H1 (cell line): ENCODE results near the gene FAM111A. TPM values are rescaled to one million over a fixed set of nuclear protein-coding genes. Genes with fewer than 3 reads are reported as not detected.

Source experiments
- CTCF ChIA-PET: fragments of 300-600 bp; sonication (Branson Sonifier 250); formaldehyde crosslinking; loops from one replicate; lab custom pipeline; 2021; ENCODE audit not compliant: partially characterized antibody; lab: Charles Lee
- POLR2A ChIA-PET: fragments of 300-600 bp; sonication (Branson Sonifier 250); formaldehyde crosslinking; loops from one replicate; lab custom pipeline; 2021; ENCODE audit warnings: inconsistent platforms; ENCODE audit not compliant: partially characterized antibody; lab: Charles Lee
- DNase-seq, 2 experiments: peaks; one replicate each; pipeline versions ENCODE4 v3.0.0 to v3.0.0-alpha.2; 2010 to 2022; ENCODE audit warnings: low spot score in 2 of 2, low read depth in 1 of 2, mixed read lengths in 1 of 2
- FAIRE-seq: peaks from 2 replicates; lab custom pipeline; 2011; peaks lifted over from hg19 to GRCh38; lab: Jason Lieb, UNC
- H2AFZ ChIP-seq: 2 replicates; pipeline ENCODE4 v1.8.1; 2012; ENCODE audit warnings: low read length, inconsistent platforms
- H2AK5ac ChIP-seq: 2 replicates; pipeline ENCODE4 v1.6.1; 2013; ENCODE audit warnings: low read depth, low read length
- H2BK120ac ChIP-seq: replicated peaks from 2 replicates; pipeline ENCODE3; 2013; ENCODE audit warnings: low read depth, low read length, inconsistent platforms
- H2BK12ac ChIP-seq: 2 replicates; pipeline ENCODE4 v1.6.1; 2013; ENCODE audit warnings: low read depth, low read length
- H2BK15ac ChIP-seq: 2 replicates; pipeline ENCODE4 v1.6.1; 2013; ENCODE audit warnings: low read length
- H2BK20ac ChIP-seq: 2 replicates; pipeline ENCODE4 v1.6.1; 2013; ENCODE audit warnings: low read length
- H2BK5ac ChIP-seq: 2 replicates; pipeline ENCODE4 v1.6.1; 2013; ENCODE audit warnings: low read depth, low read length
- H3K14ac ChIP-seq: 2 replicates; pipeline ENCODE4 v1.6.1; 2013; ENCODE audit warnings: inconsistent platforms; ENCODE audit not compliant: insufficient read length
- H3K18ac ChIP-seq: 2 replicates; pipeline ENCODE4 v1.6.1; 2013; ENCODE audit warnings: low read length; ENCODE audit errors: extremely low read depth
- H3K23ac ChIP-seq: 2 replicates; pipeline ENCODE4 v1.6.1; 2013; ENCODE audit warnings: inconsistent platforms; ENCODE audit not compliant: insufficient read length
- H3K23me2 ChIP-seq: 2 replicates; pipeline ENCODE4 v1.6.1; 2013; ENCODE audit warnings: low read depth, low read length
- H3K27ac ChIP-seq: 2 replicates; pipeline ENCODE4 v1.6.1; 2011; ENCODE audit warnings: low read depth, low read length, inconsistent platforms
- H3K27me3 ChIP-seq, 4 experiments: replicated peaks in 1 of 4; 1 replicate in 1 of 4; 2 replicates in 3 of 4; pipeline versions ENCODE4 v1.6.1 to v1.8.1; 2011 to 2013; ENCODE audit warnings: low read length in 3 of 4, mild to moderate bottlenecking in 3 of 4, inconsistent platforms in 2 of 4, mixed read lengths in 2 of 4, moderate library complexity in 1 of 4; ENCODE audit not compliant: control insufficient read depth in 3 of 4, insufficient read depth in 3 of 4; ENCODE audit errors: extremely low read depth in 1 of 4
- H3K36me3 ChIP-seq, 4 experiments: 2 replicates each; pipeline versions ENCODE4 v1.6.1 to v1.8.1; 2011 to 2013; ENCODE audit warnings: mild to moderate bottlenecking in 4 of 4, low read length in 3 of 4, moderate library complexity in 2 of 4, control low read depth in 1 of 4, inconsistent platforms in 1 of 4; ENCODE audit not compliant: insufficient read depth in 4 of 4, control insufficient read depth in 2 of 4
- H3K4ac ChIP-seq: replicated peaks from 2 replicates; pipeline ENCODE3; 2013; ENCODE audit warnings: low read length, low read depth, mixed read lengths, inconsistent platforms; ENCODE audit not compliant: insufficient read length
- H3K4me1 ChIP-seq, 4 experiments: replicated peaks in 1 of 4; 1 replicate in 1 of 4; 2 replicates in 3 of 4; pipeline versions ENCODE4 v1.6.1 to v1.8.1; 2011 to 2013; ENCODE audit warnings: low read length in 3 of 4, inconsistent platforms in 2 of 4, mixed read lengths in 1 of 4; ENCODE audit not compliant: insufficient read depth in 4 of 4, control insufficient read depth in 3 of 4
- H3K4me2 ChIP-seq, 2 experiments: 2 replicates each; pipeline versions ENCODE4 v1.6.1 to v1.8.1; 2011 to 2013; ENCODE audit warnings: low read depth in 2 of 2, low read length in 2 of 2, control low read depth in 1 of 2, inconsistent platforms in 1 of 2, mild to moderate bottlenecking in 1 of 2; ENCODE audit not compliant: insufficient read depth in 1 of 2
- H3K4me3 ChIP-seq, 4 experiments: fragments of 200-600, 300-600 bp in 1 of 4; sonication (generic), shearing (Covaris generic), sonication (Bioruptor Twin) in 1 of 4; 2 replicates each; pipeline versions ENCODE4 v1.5.1 to v1.8.1; 2011 to 2016; ENCODE audit warnings: low read length in 4 of 4, low read depth in 3 of 4, control low read depth in 2 of 4, inconsistent platforms in 2 of 4, mild to moderate bottlenecking in 2 of 4, mixed read lengths in 1 of 4, moderate library complexity in 1 of 4; ENCODE audit not compliant: insufficient read depth in 2 of 4; ENCODE audit errors: extremely low read depth in 1 of 4
- H3K56ac ChIP-seq: replicated peaks from 2 replicates; pipeline ENCODE3; 2013; ENCODE audit warnings: low read depth, mild to moderate bottlenecking, mixed read lengths, low read length, inconsistent platforms; ENCODE audit not compliant: insufficient read length
- H3K79me1 ChIP-seq: 2 replicates; pipeline ENCODE4 v1.6.1; 2013; ENCODE audit warnings: low read depth, low read length, control low read depth
- H3K79me2 ChIP-seq, 2 experiments: 2 replicates each; pipeline versions ENCODE4 v1.6.1 to v1.8.1; 2012 to 2013; ENCODE audit warnings: low read length in 2 of 2, mild to moderate bottlenecking in 2 of 2, inconsistent platforms in 1 of 2; ENCODE audit not compliant: insufficient read depth in 2 of 2, control insufficient read depth in 1 of 2
- H3K9ac ChIP-seq, 4 experiments: replicated peaks in 1 of 4; 1 replicate in 1 of 4; 2 replicates in 3 of 4; pipeline versions ENCODE4 v1.6.1 to v1.8.1; 2011 to 2013; ENCODE audit warnings: low read depth in 3 of 4, low read length in 3 of 4, control low read depth in 2 of 4, mild to moderate bottlenecking in 2 of 4, moderate library complexity in 2 of 4, inconsistent platforms in 1 of 4; ENCODE audit errors: extremely low read depth in 1 of 4
- H3K9me3 ChIP-seq, 2 experiments: 2 replicates each; pipeline versions ENCODE4 v1.6.1 to v1.8.1; 2012 to 2013; ENCODE audit warnings: mild to moderate bottlenecking in 2 of 2, moderate library complexity in 2 of 2, control low read depth in 1 of 2, inconsistent platforms in 1 of 2, low read depth in 1 of 2, low read length in 1 of 2, mixed read lengths in 1 of 2; ENCODE audit not compliant: insufficient read depth in 2 of 2
- H4K20me1 ChIP-seq, 2 experiments: replicated peaks in 1 of 2; 2 replicates each; pipeline versions ENCODE3 to v1.8.1; 2011 to 2013; ENCODE audit warnings: inconsistent platforms in 2 of 2, low read length in 2 of 2, mild to moderate bottlenecking in 1 of 2; ENCODE audit not compliant: insufficient read depth in 2 of 2, control insufficient read depth in 1 of 2
- H4K5ac ChIP-seq: 2 replicates; pipeline ENCODE4 v1.6.1; 2013; ENCODE audit warnings: low read length, low read depth, mixed read lengths, inconsistent platforms; ENCODE audit not compliant: insufficient read length
- H4K8ac ChIP-seq: 2 replicates; pipeline ENCODE4 v1.8.0; 2013; ENCODE audit warnings: mild to moderate bottlenecking, moderate library complexity, low read length, inconsistent platforms; ENCODE audit not compliant: insufficient read depth; ENCODE audit errors: extremely low read depth
- H4K91ac ChIP-seq: replicated peaks from 2 replicates; pipeline ENCODE3; 2013; ENCODE audit warnings: low read length, mixed read lengths, inconsistent platforms; ENCODE audit not compliant: insufficient read length
- ASH2L ChIP-seq: fragments of 200-600, 300-600 bp; sonication (generic); IDR thresholded peaks from one replicate; pipeline ENCODE4 v1.7.1; 2017; ENCODE audit warnings: low read length
- EP300 ChIP-seq, 2 experiments: IDR thresholded peaks; 1 replicate in 1 of 2; 2 replicates in 1 of 2; pipeline ENCODE4 v1.6.1; 2011 to 2012; ENCODE audit warnings: low read depth in 2 of 2, low read length in 2 of 2, mild to moderate bottlenecking in 2 of 2, borderline replicate concordance in 1 of 2, inconsistent platforms in 1 of 2, moderate library complexity in 1 of 2
- JUN ChIP-seq: IDR thresholded peaks from 2 replicates; pipeline ENCODE4 v1.6.1; 2011; ENCODE audit warnings: low read depth, mild to moderate bottlenecking, improper control_type of control experiment, low read length
- KDM4A ChIP-seq: IDR thresholded peaks from one replicate; pipeline ENCODE4 v1.7.1; 2012; ENCODE audit warnings: low read depth, mild to moderate bottlenecking, moderate library complexity, low read length, inconsistent platforms; ENCODE audit not compliant: severe bottlenecking
- RXRA ChIP-seq: IDR thresholded peaks from 2 replicates; pipeline ENCODE4 v1.6.1; 2011; ENCODE audit warnings: low read depth, mild to moderate bottlenecking, low read length, moderate library complexity; ENCODE audit not compliant: insufficient read depth
- SIRT6 ChIP-seq: IDR thresholded peaks from one replicate; pipeline ENCODE4 v1.7.1; 2012; ENCODE audit warnings: low read length, inconsistent platforms
- SP1 ChIP-seq: IDR thresholded peaks from 2 replicates; pipeline ENCODE4 v1.6.1; 2011; ENCODE audit warnings: low read depth, low read length
- SP4 ChIP-seq: IDR thresholded peaks from 2 replicates; pipeline ENCODE4 v1.6.1; 2012; ENCODE audit warnings: low read length, inconsistent platforms
- TCF12 ChIP-seq: IDR thresholded peaks from 2 replicates; pipeline ENCODE4 v1.6.1; 2011; ENCODE audit warnings: low read depth, mild to moderate bottlenecking, low read length
- WGBS, 2 experiments: shearing (Covaris generic) in 1 of 2; methylation state at CpG; one replicate each; pipeline versions ENCODE4 v1.1.6 to v1.1.7; 2013 to 2015; ENCODE audit warnings: low lambda C conversion rate in 2 of 2, mixed read lengths in 2 of 2, inconsistent platforms in 1 of 2, low coverage in 1 of 2, missing lambda C conversion rate in 1 of 2; ENCODE audit not compliant: insufficient replicate concordance in 2 of 2, insufficient coverage in 1 of 2, insufficient read length in 1 of 2; ENCODE audit errors: extremely low coverage in 1 of 2, missing lambda C conversion rate in 1 of 2; 5-methylcytosine and 5-hydroxymethylcytosine counted together
- polyA plus RNA-seq, 7 experiments: library from polyadenylated mRNA; depleted of rRNA in 3 of 7; stranded (reverse) in 5 of 7; unstranded in 2 of 7; fragments of >200 nt in 5 of 7; fragments of 200-250 nt in 2 of 7; gene quantifications; 1 replicate in 5 of 7; 2 replicates in 1 of 7; 4 replicates in 1 of 7; pipeline versions ENCODE4 v1.2.1 to v1.2.3, GENCODE V29; 2011 to 2013; ENCODE audit warnings: missing spikeins in 2 of 7, mixed read lengths in 2 of 7
- total RNA-seq: library from RNA; stranded (reverse); fragmentation: NEBNext Ultra II Directional; extraction: Animal tissue kit (Norgen Biotek cat#: 25700); gene quantifications from 2 replicates; pipeline ENCODE4 v1.2.1, GENCODE V29; 2021

Gene FAM111A
- total and polyA plus RNA-seq, 2 of the 8 experiments (the other 6 are each of a cell fraction or from before 2014, with no cell fraction given) = 10.2 to 29.9 TPM

DNA sequence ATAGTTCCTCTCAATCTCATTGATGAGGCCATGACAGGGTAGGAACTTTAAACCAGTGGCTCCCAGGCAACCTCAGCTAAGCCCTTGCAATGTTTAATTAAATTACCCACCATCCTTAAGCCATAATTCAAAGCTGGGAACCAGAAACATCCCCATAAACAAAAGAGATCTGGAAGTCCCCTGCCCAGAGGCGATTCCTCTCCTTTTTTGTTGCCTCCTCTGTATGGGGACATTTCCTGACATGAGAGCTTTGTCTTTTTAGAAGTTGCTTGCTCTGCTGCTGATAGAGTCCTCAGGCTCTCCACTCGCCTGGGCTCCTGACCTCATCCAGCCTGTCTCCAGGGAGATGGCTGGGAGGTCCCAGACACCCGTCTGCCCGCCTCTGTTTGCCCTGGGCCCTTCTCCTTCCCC is 32.4 kb downstream of the FAM111A start:
- Histone ChIP-seq H3K4me1 (peaks cover 6 to 19% (median 10%) of the 10 kb centered on the region in 4 experiments; a peak in 6 of 7 replicates), H4K8ac (no peak overlapping the region)
- TF ChIP-seq SP4 (no peak), ASH2L (no peak), EP300 (IDR thresholded peaks at IDR 0.05; ENCODE audit: borderline replicate concordance in 1 of 2, low read depth in 2 of 2, low read length in 2 of 2) (no peak), RXRA (no peak), SP1 (no peak), TCF12 (no peak), JUN (no peak), KDM4A (no peak), SIRT6 (no peak)
- TF ChIP-seq, all 59 proteins: peak for 0
- Histone ChIP-seq H3K18ac (no peak overlapping the region), H3K27me3 (no peaks in the 10 kb centered on the region), H3K36me3 (no peaks in the 10 kb centered on the region), H3K27ac (no peak overlapping the region), H3K23ac (no peak overlapping the region), H2BK20ac (no peak overlapping the region), H3K14ac (no peak overlapping the region), H2BK12ac (no peak overlapping the region), H3K23me2 (peaks cover 18% of the 10 kb centered on the region), H2BK15ac (no peak overlapping the region), H3K79me1 (no peaks in the 10 kb centered on the region), H3K4me3 (no peak overlapping the region), H2BK5ac (no peak overlapping the region), H2AFZ (no peak overlapping the region), H4K91ac (no peak overlapping the region), H4K5ac (no peak overlapping the region), H3K9ac (no peak overlapping the region), H2BK120ac (no peak overlapping the region), H3K4ac (no peak overlapping the region), H3K56ac (no peak overlapping the region), H3K4me2 (peak overlapping the region in 1 of 2 experiments; percentile 99; a peak in 1 of 4 replicates), H4K20me1 (peaks cover 2% of the 10 kb centered on the region in 2 experiments), H3K79me2 (peaks cover 0 to 14% of the 10 kb centered on the region in 2 experiments; a peak in 2 of 4 replicates), H2AK5ac (no peak overlapping the region), H3K9me3 (no peaks in the 10 kb centered on the region)
- ChIA-PET CTCF (interaction anchor here (0.8 to 9.6 kb wide), 6 partner anchors 9 to 103 kb away, joined by 3 to 201 read pairs (median 4); no protein-coding TSS in a partner anchor), POLR2A (interaction anchor here (5.5 kb wide), 1 partner anchor 9 kb away, joined by 79 read pairs; no protein-coding TSS in a partner anchor)
- 84% methylated on average over 4 of the region's 4 CpGs; no CpG with 5 or more reads in 1 of the 2 experiments for WGBS, 2 experiments
- DNase-seq = no peak
- no peak for FAIRE-seq
